ENCODE data around the gene NRXN3.

The NRXN3 gene

GRCh38 chr14:79332504-79333197 lies 1162.5 kb downstream of the NRXN3 start:
- no peak for DNase-seq

- DNase-seq: no peak
Observed at GRCh38 chr14:79333198-79333546, 1163.0 kb downstream of the NRXN3 start.

- DNase-seq: no peak
Observed at GRCh38 chr14:79334272-79334671, 1164.1 kb downstream of the NRXN3 start.

GRCh38 chr14:79337761-79338160 lies 1167.6 kb downstream of the NRXN3 start:
- DNase-seq: no peak

- no peak for DNase-seq
Observed at GRCh38 chr14:79342942-79343341, 1172.8 kb downstream of the NRXN3 start.

GRCh38 chr14:79351011-79351410 lies 1180.8 kb downstream of the NRXN3 start:
- DNase-seq: no peak

GRCh38 chr14:79352076-79352630 lies 1182.0 kb downstream of the NRXN3 start:
- DNase-seq: no peak

- no peak for DNase-seq
Observed at GRCh38 chr14:79354336-79354735, 1184.2 kb downstream of the NRXN3 start.

- no peak for DNase-seq
Observed at GRCh38 chr14:79356040-79356439, 1185.9 kb downstream of the NRXN3 start.

- DNase-seq: no peak
Observed at GRCh38 chr14:79357307-79357706, 1187.1 kb downstream of the NRXN3 start.

- no peak for DNase-seq
Observed at GRCh38 chr14:79363291-79363690, 1193.1 kb downstream of the NRXN3 start.

GRCh38 chr14:79369359-79370332 lies 1199.5 kb downstream of the NRXN3 start:
- DNase-seq: no peak

- no peak for DNase-seq
Observed at GRCh38 chr14:79370969-79371368, 1200.8 kb downstream of the NRXN3 start.

GRCh38 chr14:79373451-79373850 lies 1203.3 kb downstream of the NRXN3 start:
- DNase-seq: no peak

GRCh38 chr14:79375356-79375755 lies 1205.2 kb downstream of the NRXN3 start:
- no peak for DNase-seq

GRCh38 chr14:79376557-79376956 lies 1206.4 kb downstream of the NRXN3 start:
- DNase-seq: no peak

- no peak for DNase-seq
Observed at GRCh38 chr14:79378020-79378419, 1207.8 kb downstream of the NRXN3 start.

- no peak for DNase-seq
Observed at GRCh38 chr14:79379266-79379665, 1209.1 kb downstream of the NRXN3 start.

GRCh38 chr14:79383031-79383430 lies 1212.9 kb downstream of the NRXN3 start:
- no peak for DNase-seq

- DNase-seq: no peak
Observed at GRCh38 chr14:79383475-79383874, 1213.3 kb downstream of the NRXN3 start.

- no peak for DNase-seq
Observed at GRCh38 chr14:79395061-79395460, 1224.9 kb downstream of the NRXN3 start.

- DNase-seq: no peak
Observed at GRCh38 chr14:79404874-79405511, 1234.8 kb downstream of the NRXN3 start.

GRCh38 chr14:79405512-79405910 lies 1235.3 kb downstream of the NRXN3 start:
- no peak for DNase-seq

Measured in CD4-positive, alpha-beta T cell treated with Interleukin-10 for 1 hour (primary cell).